ENCODE measurements around the gene MCTP2.

GRCh38 chr15:94317211-94317610 is 85.8 kb downstream of the MCTP2 start:
- TF ChIP-seq CTCF (CRISPR knock-in tag; IDR thresholded peaks at IDR 0.05) = no peak
- no peak for TF ChIP-seq POLR2A (IDR thresholded peaks at IDR 0.05; ENCODE audit: insufficient read depth in 1 of 2, low read depth in 2 of 2, low read length in 2 of 2)
- no peak for TF ChIP-seq ZNF124 (CRISPR knock-in tag; IDR thresholded peaks at IDR 0.05)
- TF ChIP-seq ZBTB33 (CRISPR knock-in tag; IDR thresholded peaks at IDR 0.05) = no peak
- TF ChIP-seq HOXA3 (CRISPR knock-in tag; IDR thresholded peaks at IDR 0.05) = no peak
- no peak for TF ChIP-seq FOXA1 (IDR thresholded peaks at IDR 0.05)
- no peak for TF ChIP-seq FOXA1 (CRISPR knock-in tag; IDR thresholded peaks at IDR 0.05)
- TF ChIP-seq IRF1 (CRISPR knock-in tag; IDR thresholded peaks at IDR 0.05; ENCODE audit: low read depth) = no peak
- no peak for TF ChIP-seq ZNF362 (CRISPR knock-in tag; IDR thresholded peaks at IDR 0.05; ENCODE audit: borderline replicate concordance)
- TF ChIP-seq PBX3 (CRISPR knock-in tag; IDR thresholded peaks at IDR 0.05; ENCODE audit: borderline replicate concordance) = no peak
- TF ChIP-seq HCFC1 (IDR thresholded peaks at IDR 0.05; ENCODE audit: low read depth, low read length) = no peak
- no peak for TF ChIP-seq ZBTB8A (CRISPR knock-in tag; IDR thresholded peaks at IDR 0.05; ENCODE audit: borderline replicate concordance, low read depth)
- TF ChIP-seq SIN3B (IDR thresholded peaks at IDR 0.05; ENCODE audit: low read length) = no peak

Measured in HepG2 (cell line).